ENCODE results near the gene CPT1A.

CPT1A gene

DNA sequence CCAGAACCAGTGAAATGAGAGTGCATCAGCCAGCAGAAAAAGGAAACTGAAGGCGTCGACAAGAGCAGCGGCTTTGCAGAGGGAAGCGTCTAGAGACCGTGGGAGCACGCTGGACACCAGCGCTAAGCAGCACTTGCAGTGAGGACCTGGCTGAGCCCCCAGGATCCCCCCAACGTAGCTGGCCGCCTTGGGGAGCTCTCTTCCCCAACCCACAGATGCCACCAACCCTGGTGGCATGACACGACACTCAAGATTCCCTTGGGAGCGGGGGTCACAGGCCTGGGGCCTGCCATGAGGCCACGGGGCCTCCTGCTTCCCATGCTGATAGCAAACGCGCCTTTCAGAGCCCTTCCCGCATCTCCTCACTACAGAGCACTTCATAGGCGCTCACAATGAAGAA, 77.0 kb downstream of the CPT1A start:
- DNase-seq (ENCODE audit: low read depth in 2 of 2), result no peak
- TF ChIP-seq, protein P1, sequence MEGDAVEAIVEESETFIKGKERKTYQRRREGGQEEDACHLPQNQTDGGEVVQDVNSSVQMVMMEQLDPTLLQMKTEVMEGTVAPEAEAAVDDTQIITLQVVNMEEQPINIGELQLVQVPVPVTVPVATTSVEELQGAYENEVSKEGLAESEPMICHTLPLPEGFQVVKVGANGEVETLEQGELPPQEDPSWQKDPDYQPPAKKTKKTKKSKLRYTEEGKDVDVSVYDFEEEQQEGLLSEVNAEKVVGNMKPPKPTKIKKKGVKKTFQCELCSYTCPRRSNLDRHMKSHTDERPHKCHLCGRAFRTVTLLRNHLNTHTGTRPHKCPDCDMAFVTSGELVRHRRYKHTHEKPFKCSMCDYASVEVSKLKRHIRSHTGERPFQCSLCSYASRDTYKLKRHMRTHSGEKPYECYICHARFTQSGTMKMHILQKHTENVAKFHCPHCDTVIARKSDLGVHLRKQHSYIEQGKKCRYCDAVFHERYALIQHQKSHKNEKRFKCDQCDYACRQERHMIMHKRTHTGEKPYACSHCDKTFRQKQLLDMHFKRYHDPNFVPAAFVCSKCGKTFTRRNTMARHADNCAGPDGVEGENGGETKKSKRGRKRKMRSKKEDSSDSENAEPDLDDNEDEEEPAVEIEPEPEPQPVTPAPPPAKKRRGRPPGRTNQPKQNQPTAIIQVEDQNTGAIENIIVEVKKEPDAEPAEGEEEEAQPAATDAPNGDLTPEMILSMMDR (IDR thresholded peaks at IDR 0.05; ENCODE audit: low read depth, low read length), result no peak
- H3K4me3 ChIP-seq (replicated peaks in 1 of 2; ENCODE audit: low read depth in 2 of 2, low read length in 2 of 2), result no peak overlapping the region

- DNase-seq (ENCODE audit: low read depth in 2 of 2), result no peak
- no peak overlapping the region for H3K4me3 ChIP-seq (replicated peaks in 1 of 2; ENCODE audit: low read depth in 2 of 2, low read length in 2 of 2)
- TF ChIP-seq, protein P1 (IDR thresholded peaks at IDR 0.05; ENCODE audit: low read depth, low read length), result no peak
Measured at GRCh38 chr11:68763926-68764657, 77.6 kb downstream of the CPT1A start.

DNA sequence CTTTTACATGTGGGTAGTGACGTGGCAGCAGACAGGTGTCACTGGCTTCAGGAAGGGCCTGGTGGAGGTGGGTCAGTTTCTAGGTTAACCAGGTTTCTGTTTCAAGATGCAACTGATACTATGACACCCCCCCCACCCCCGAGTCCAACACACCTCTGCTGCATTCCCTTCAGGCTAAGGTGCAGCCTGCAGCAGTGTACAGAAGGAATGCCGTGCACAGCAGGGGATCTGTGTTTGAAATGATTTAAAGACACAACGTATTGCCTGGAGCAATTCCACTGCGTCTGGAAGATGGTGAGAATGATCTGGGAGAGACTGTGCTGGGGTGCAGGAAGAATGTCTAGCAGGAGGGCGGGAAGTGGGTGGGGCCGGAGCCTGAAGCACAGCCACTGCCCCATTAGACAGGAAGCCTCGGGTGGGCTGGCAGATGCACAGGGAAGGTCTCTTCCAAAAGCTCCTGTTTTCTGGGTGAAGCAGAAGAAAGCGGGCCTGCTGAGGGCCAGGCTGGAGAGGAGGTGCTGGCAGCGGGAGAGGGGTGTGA, 78.5 kb downstream of the CPT1A start:
- TF ChIP-seq, protein P1 (IDR thresholded peaks at IDR 0.05; ENCODE audit: low read depth, low read length), result no peak
- no peak for DNase-seq (ENCODE audit: low read depth in 2 of 2)
- H3K4me3 ChIP-seq (replicated peaks in 1 of 2; ENCODE audit: low read depth in 2 of 2, low read length in 2 of 2), result no peak overlapping the region

DNA sequence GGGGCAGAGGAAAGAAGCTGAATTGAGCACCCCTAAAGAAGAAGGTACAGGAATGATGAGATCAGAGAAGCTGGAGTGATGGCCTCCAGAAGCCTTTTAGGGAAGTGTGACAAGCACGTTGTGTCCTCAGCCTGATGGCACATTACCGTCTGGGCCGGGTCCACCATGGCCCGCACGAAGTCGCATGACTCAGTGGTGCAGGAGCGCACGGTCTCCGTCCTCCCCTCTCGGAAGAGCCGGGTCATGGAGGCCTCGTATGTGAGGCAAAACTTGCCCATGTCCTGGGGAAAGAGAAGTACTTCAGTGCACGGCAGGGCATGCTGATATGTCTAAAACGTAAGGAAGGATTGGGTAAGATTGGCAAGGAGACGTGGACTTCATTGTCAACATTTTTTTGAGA, 79.2 kb downstream of the CPT1A start:
- DNase-seq (ENCODE audit: low read depth in 2 of 2), result no peak
- TF ChIP-seq, protein P1 (IDR thresholded peaks at IDR 0.05; ENCODE audit: low read depth, low read length), result no peak
- no peak overlapping the region for H3K4me3 ChIP-seq (replicated peaks in 1 of 2; ENCODE audit: low read depth in 2 of 2, low read length in 2 of 2)

GRCh38 chr11:68761801-68762200, 79.9 kb downstream of the CPT1A start:
- no peak overlapping the region for H3K4me3 ChIP-seq (replicated peaks in 1 of 2; ENCODE audit: low read depth in 2 of 2, low read length in 2 of 2)
- DNase-seq (ENCODE audit: low read depth in 2 of 2), result no peak
- TF ChIP-seq, protein P1 (IDR thresholded peaks at IDR 0.05; ENCODE audit: low read depth, low read length), result no peak

DNA sequence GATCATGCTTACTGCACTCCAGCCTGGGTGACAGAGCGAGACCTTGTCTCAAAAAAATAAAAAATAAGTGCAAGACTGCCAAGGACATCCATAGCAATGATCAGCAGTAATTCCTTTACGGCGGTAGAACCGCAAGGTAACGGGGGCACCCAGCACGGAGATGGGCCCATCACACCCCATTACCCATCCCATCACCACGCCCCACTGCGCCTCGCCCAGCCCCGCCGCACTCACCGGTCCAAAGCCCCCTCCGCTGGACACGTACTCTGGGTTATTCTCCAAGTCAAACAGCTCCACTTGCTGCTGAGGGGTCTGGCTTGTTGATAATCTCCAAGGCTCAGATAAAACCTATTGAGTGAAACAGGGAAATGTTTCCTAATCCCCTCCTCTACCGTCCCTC, 81.7 kb downstream of the CPT1A start:
- TF ChIP-seq, protein P1 (IDR thresholded peaks at IDR 0.05; ENCODE audit: low read depth, low read length), result no peak
- no peak for DNase-seq (ENCODE audit: low read depth in 2 of 2)
- no peak overlapping the region for H3K4me3 ChIP-seq (replicated peaks in 1 of 2; ENCODE audit: low read depth in 2 of 2, low read length in 2 of 2)
